ENCODE results near the gene TNFRSF21.

DNA sequence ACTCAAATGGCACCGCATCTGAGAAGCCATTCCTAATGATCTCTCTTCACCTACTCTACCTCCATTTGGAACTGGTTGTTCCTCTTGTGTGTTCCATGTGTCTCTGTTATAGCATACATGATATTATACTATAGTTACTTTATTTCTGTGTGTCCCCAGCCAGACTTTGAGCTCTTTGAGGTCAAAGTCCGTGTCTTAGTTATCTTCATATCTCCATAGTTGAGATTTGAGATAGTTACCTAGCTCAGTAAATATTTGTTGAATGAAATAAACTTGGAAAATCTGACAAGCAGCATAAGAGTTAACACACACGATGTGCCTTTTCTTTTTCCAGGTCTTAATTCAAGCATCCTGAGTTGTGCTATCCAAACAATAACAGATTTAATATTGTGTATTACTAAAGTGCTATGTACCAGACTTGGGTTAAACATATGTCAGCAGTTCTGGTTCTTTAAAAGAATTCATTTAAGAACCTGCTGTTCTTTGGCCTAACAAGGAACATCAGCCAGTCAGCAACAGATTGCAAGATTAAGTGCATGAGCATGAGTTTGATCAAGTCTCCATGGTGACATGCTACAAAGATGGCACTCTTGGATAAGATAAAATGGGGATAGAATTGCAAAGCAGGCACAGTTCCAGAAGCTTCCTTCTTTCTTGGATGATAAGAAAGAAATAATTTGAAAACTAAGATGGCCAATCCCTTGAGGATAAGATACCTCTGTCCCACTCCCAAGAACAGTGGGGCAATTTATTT lies 8.7 kb upstream of the TNFRSF21 start:
- TF ChIP-seq, protein P1, sequence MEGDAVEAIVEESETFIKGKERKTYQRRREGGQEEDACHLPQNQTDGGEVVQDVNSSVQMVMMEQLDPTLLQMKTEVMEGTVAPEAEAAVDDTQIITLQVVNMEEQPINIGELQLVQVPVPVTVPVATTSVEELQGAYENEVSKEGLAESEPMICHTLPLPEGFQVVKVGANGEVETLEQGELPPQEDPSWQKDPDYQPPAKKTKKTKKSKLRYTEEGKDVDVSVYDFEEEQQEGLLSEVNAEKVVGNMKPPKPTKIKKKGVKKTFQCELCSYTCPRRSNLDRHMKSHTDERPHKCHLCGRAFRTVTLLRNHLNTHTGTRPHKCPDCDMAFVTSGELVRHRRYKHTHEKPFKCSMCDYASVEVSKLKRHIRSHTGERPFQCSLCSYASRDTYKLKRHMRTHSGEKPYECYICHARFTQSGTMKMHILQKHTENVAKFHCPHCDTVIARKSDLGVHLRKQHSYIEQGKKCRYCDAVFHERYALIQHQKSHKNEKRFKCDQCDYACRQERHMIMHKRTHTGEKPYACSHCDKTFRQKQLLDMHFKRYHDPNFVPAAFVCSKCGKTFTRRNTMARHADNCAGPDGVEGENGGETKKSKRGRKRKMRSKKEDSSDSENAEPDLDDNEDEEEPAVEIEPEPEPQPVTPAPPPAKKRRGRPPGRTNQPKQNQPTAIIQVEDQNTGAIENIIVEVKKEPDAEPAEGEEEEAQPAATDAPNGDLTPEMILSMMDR (IDR thresholded peaks at IDR 0.05) = no peak
- TF ChIP-seq POLR2A (IDR thresholded peaks at IDR 0.05) = no peak

All from lower leg skin (tissue), 3 donors.